K562 (cell line): ENCODE data around the gene TXNL4A. TPM values are rescaled to one million over a fixed set of nuclear protein-coding genes. Genes with fewer than 3 reads are reported as not detected.

Experiments used
- ATF1 ChIP-seq, 2 experiments: fragments of 450-650 bp in 1 of 2; IDR thresholded peaks; 2 replicates each; pipeline ENCODE4 v1.6.1; 2016; ENCODE audit warnings: missing compliant biosample characterization in 1 of 2, missing genetic modification characterization in 1 of 2
- BHLHE40 ChIP-seq: IDR thresholded peaks from 2 replicates; pipeline ENCODE4 v1.6.1; 2011; ENCODE audit warnings: low read length, improper control_type of control experiment
- CXXC5 ChIP-seq: fragments of 250-450 bp; sonication (Bioruptor Pico); IDR thresholded peaks from 2 replicates; pipeline ENCODE4 v1.8.0; 2022; ENCODE audit warnings: inconsistent platforms, mild to moderate bottlenecking, moderate library complexity
- EGR1 ChIP-seq: fragments of 450-650 bp; conservative IDR thresholded peaks from 2 replicates; pipeline ENCODE4 v1.6.1; 2017; ENCODE audit warnings: mild to moderate bottlenecking
- ETV5 ChIP-seq: sonication (generic); formaldehyde crosslinking; IDR thresholded peaks from 2 replicates; pipeline ENCODE4 v1.4.0; 2020; ENCODE audit warnings: low read depth, mild to moderate bottlenecking, missing genetic modification reagents
- HNRNPLL ChIP-seq: fragments of 200-400 bp; formaldehyde crosslinking; IDR thresholded peaks from 2 replicates; pipeline ENCODE4 v1.6.1; 2017; ENCODE audit warnings: low read length, low read depth, mild to moderate bottlenecking; ENCODE audit not compliant: poor library complexity, severe bottlenecking
- KDM2B ChIP-seq: fragments of 250-450 bp; sonication (Bioruptor Pico); IDR thresholded peaks from 2 replicates; pipeline ENCODE4 v1.8.0; 2021; ENCODE audit warnings: mild to moderate bottlenecking, moderate library complexity
- L3MBTL2 ChIP-seq: fragments of 450-650 bp; IDR thresholded peaks from 2 replicates; pipeline ENCODE4 v1.6.1; 2016; ENCODE audit warnings: mild to moderate bottlenecking, moderate library complexity
- NCOA6 ChIP-seq: fragments of 450-650 bp; IDR thresholded peaks from 2 replicates; pipeline ENCODE4 v1.6.1; 2017; ENCODE audit warnings: mild to moderate bottlenecking
- RBFOX2 ChIP-seq: fragments of 200-400 bp; formaldehyde crosslinking; IDR thresholded peaks from 2 replicates; pipeline ENCODE4 v1.6.1; 2017; ENCODE audit warnings: low read depth, mild to moderate bottlenecking, low read length, moderate library complexity
- SMARCA5 ChIP-seq: fragments of 450-650 bp; IDR thresholded peaks from 2 replicates; pipeline ENCODE4 v1.6.1; 2016
- ZFX ChIP-seq: sonication (generic); formaldehyde crosslinking; IDR thresholded peaks from 2 replicates; pipeline ENCODE4 v1.8.0; 2022; ENCODE audit warnings: mild to moderate bottlenecking, missing genetic modification reagents, moderate library complexity
- ZNF75A ChIP-seq: fragments of 450-650 bp; formaldehyde crosslinking; IDR thresholded peaks from 2 replicates; pipeline ENCODE4 v1.4.0; 2020; ENCODE audit warnings: mild to moderate bottlenecking
- polyA plus RNA-seq, 8 experiments: library from polyadenylated mRNA; depleted of rRNA in 4 of 8; stranded (reverse) in 5 of 8; unstranded in 3 of 8; fragments of >200 nt; fragmentation: Nextera tagmentation in 2 of 8; fragmentation: Illumina TruSeq in 1 of 8; extraction: Ambion mirVana in 2 of 8; extraction: Trizol in 1 of 8; gene quantifications; 2 replicates each; pipeline versions ENCODE4 v1.2.1 to v1.2.3, GENCODE V29; 2011 to 2014; ENCODE audit warnings: inconsistent platforms in 1 of 8, missing spikeins in 1 of 8
- total RNA-seq, 7 experiments: library from RNA; depleted of rRNA in 6 of 7; stranded (reverse); fragments of >200 nt in 6 of 7; fragmentation: Illumina TruSeq in 2 of 7; extraction: Trizol in 2 of 7; gene quantifications; 2 replicates each; pipeline versions ENCODE4 v1.2.1 to v1.2.3, GENCODE V29; 2011 to 2021; ENCODE audit warnings: low replicate concordance in 1 of 7
- TF ChIP-seq, protein P1 (sequence below): fragments of 250-450 bp; sonication (Bioruptor Pico); IDR thresholded peaks from 2 replicates; pipeline ENCODE4 v1.9.0; 2021; ENCODE audit warnings: mild to moderate bottlenecking, inconsistent platforms
- TF ChIP-seq, protein P2 (sequence below): fragments of 450-650 bp; formaldehyde crosslinking; IDR thresholded peaks from 2 replicates; pipeline ENCODE4 v1.4.0; 2020; ENCODE audit warnings: mild to moderate bottlenecking, moderate library complexity
- TF ChIP-seq, protein P3 (sequence below), 2 experiments: IDR thresholded peaks; 2 replicates each; pipeline ENCODE4 v1.6.1; 2012; ENCODE audit warnings: improper control_type of control experiment in 2 of 2, low read depth in 2 of 2, low read length in 2 of 2, borderline replicate concordance in 1 of 2
- TF ChIP-seq, protein P4 (sequence below): fragments of 250-450 bp; sonication (Bioruptor Pico); IDR thresholded peaks from 2 replicates; pipeline ENCODE4 v1.4.0; 2020
- TF ChIP-seq, protein P5 (sequence below): fragments of 200-800 bp; sonication (Bioruptor generic); IDR thresholded peaks from 2 replicates; pipeline ENCODE4 v1.6.1; 2017; ENCODE audit warnings: missing genetic modification characterization, missing compliant biosample characterization

The TXNL4A gene
- total and polyA plus RNA-seq, 9 of the 15 experiments (the other 6 are each of a cell fraction or from before 2014, with no cell fraction given), result 27.0 to 132 (median 87.5) TPM

DNA sequence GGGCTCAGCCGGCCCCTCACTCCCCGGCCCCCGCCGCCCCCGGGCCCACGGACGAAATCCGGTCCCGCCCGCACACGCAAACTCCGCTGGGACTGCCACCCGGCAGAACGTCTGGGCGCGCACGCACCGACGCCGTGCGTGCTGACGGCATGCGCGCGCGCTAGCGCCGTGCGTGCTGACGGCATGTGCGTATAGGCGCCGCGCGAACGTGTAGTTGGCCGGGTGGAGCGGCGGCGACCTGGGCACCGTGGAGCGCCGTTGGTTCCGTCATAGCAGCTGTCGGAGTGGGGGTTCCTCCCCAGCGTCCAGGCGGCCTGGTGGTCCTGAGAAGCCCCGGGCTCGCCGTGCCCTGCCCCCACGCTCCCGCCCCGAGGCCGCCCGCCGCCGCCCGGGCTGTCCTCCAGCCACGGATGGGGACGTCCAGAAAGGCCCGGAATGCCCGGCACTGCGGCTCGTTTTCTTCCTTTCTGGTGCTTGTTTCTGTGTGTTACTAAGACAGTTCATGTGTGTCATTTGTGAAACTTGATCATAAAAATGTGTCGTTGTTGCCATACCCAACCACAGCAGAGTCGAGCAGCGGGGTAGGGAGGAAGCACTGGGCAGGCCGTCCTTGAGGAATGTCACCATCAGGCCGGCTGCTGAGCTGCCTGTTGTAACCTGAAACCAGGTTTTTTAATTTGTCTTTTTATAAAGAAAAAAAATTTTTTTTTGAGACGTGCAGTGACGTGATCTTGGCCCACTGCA, at the start of gene TXNL4A (continued):
- TF ChIP-seq HNRNPLL, result peak; percentile 60
- TF ChIP-seq RBFOX2, result peak; percentile 89
- 0 out of 2 replicates have a peak, but pooled peaks have one; percentile 40 for TF ChIP-seq BHLHE40
- TF ChIP-seq KDM2B, result no peak
- no peak for TF ChIP-seq ETV5 (CRISPR knock-in tag)
- no peak for TF ChIP-seq ZNF75A
- peak; percentile 91 for TF ChIP-seq ZFX (CRISPR knock-in tag)
- peak; percentile 91 for TF ChIP-seq EGR1
- TF ChIP-seq, protein P1, sequence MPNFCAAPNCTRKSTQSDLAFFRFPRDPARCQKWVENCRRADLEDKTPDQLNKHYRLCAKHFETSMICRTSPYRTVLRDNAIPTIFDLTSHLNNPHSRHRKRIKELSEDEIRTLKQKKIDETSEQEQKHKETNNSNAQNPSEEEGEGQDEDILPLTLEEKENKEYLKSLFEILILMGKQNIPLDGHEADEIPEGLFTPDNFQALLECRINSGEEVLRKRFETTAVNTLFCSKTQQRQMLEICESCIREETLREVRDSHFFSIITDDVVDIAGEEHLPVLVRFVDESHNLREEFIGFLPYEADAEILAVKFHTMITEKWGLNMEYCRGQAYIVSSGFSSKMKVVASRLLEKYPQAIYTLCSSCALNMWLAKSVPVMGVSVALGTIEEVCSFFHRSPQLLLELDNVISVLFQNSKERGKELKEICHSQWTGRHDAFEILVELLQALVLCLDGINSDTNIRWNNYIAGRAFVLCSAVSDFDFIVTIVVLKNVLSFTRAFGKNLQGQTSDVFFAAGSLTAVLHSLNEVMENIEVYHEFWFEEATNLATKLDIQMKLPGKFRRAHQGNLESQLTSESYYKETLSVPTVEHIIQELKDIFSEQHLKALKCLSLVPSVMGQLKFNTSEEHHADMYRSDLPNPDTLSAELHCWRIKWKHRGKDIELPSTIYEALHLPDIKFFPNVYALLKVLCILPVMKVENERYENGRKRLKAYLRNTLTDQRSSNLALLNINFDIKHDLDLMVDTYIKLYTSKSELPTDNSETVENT, result 0 out of 2 replicates have a peak, but pooled peaks have one; percentile 34
- TF ChIP-seq, protein P2, sequence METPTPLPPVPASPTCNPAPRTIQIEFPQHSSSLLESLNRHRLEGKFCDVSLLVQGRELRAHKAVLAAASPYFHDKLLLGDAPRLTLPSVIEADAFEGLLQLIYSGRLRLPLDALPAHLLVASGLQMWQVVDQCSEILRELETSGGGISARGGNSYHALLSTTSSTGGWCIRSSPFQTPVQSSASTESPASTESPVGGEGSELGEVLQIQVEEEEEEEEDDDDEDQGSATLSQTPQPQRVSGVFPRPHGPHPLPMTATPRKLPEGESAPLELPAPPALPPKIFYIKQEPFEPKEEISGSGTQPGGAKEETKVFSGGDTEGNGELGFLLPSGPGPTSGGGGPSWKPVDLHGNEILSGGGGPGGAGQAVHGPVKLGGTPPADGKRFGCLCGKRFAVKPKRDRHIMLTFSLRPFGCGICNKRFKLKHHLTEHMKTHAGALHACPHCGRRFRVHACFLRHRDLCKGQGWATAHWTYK (CRISPR knock-in tag), result no peak
- TF ChIP-seq ATF1 (CRISPR knock-in tag; IDR thresholded peaks at IDR 0.05), result peak; percentile 72
- peak; percentile 94 for TF ChIP-seq ATF1 (tag; IDR thresholded peaks at IDR 0.05)
- TF ChIP-seq, protein P3, sequence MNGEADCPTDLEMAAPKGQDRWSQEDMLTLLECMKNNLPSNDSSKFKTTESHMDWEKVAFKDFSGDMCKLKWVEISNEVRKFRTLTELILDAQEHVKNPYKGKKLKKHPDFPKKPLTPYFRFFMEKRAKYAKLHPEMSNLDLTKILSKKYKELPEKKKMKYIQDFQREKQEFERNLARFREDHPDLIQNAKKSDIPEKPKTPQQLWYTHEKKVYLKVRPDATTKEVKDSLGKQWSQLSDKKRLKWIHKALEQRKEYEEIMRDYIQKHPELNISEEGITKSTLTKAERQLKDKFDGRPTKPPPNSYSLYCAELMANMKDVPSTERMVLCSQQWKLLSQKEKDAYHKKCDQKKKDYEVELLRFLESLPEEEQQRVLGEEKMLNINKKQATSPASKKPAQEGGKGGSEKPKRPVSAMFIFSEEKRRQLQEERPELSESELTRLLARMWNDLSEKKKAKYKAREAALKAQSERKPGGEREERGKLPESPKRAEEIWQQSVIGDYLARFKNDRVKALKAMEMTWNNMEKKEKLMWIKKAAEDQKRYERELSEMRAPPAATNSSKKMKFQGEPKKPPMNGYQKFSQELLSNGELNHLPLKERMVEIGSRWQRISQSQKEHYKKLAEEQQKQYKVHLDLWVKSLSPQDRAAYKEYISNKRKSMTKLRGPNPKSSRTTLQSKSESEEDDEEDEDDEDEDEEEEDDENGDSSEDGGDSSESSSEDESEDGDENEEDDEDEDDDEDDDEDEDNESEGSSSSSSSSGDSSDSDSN (IDR thresholded peaks at IDR 0.05; ENCODE audit: borderline replicate concordance in 1 of 2, low read depth in 2 of 2, low read length in 2 of 2), result 0 out of 4 replicates have a peak, but pooled peaks of 1 of the 2 experiments have one; percentile 40
- TF ChIP-seq SMARCA5, result no peak
- TF ChIP-seq CXXC5 (CRISPR knock-in tag), result peak; percentile 94
- 0 out of 2 replicates have a peak, but pooled peaks have one; percentile 24 for TF ChIP-seq L3MBTL2
- TF ChIP-seq, protein P4, sequence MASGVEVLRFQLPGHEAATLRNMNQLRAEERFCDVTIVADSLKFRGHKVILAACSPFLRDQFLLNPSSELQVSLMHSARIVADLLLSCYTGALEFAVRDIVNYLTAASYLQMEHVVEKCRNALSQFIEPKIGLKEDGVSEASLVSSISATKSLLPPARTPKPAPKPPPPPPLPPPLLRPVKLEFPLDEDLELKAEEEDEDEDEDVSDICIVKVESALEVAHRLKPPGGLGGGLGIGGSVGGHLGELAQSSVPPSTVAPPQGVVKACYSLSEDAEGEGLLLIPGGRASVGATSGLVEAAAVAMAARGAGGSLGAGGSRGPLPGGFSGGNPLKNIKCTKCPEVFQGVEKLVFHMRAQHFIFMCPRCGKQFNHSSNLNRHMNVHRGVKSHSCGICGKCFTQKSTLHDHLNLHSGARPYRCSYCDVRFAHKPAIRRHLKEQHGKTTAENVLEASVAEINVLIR (CRISPR knock-in tag), result peak; percentile 78
- TF ChIP-seq NCOA6, result peak; percentile 98
- TF ChIP-seq, protein P5, sequence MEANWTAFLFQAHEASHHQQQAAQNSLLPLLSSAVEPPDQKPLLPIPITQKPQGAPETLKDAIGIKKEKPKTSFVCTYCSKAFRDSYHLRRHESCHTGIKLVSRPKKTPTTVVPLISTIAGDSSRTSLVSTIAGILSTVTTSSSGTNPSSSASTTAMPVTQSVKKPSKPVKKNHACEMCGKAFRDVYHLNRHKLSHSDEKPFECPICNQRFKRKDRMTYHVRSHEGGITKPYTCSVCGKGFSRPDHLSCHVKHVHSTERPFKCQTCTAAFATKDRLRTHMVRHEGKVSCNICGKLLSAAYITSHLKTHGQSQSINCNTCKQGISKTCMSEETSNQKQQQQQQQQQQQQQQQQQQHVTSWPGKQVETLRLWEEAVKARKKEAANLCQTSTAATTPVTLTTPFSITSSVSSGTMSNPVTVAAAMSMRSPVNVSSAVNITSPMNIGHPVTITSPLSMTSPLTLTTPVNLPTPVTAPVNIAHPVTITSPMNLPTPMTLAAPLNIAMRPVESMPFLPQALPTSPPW (CRISPR knock-in tag), result 0 out of 2 replicates have a peak, but pooled peaks have one; percentile 27
